Measurements from ENCODE around the gene EGLN2. TPM values are rescaled to one million over a fixed set of nuclear protein-coding genes. Genes with fewer than 3 reads are reported as not detected.

The EGLN2 gene
- total RNA-seq, 2 experiments from 2014 or later: 89.1 to 90.3 TPM

- ChIA-PET CTCF (interaction anchor here (1.4 to 1.8 kb wide), 5 partner anchors 10 to 44 kb away, joined by 3 to 32 read pairs (median 7); partner anchors contain the start of gene RAB4B), POLR2A (interaction anchor here (1.4 to 3.4 kb wide), 3 partner anchors 19 to 47 kb away, joined by 3 to 23 read pairs (median 8); partner anchors contain the start of genes ACTMAP and RAB4B)
- no peak for DNase-seq
- intact Hi-C loops (cut with micrococcal nuclease): no loop called here
- Mint-ChIP-seq H3K27me3 (no peaks in the 10 kb centered on the region), H3K4me1 (ENCODE audit: low read depth) (peaks cover 46% of the 10 kb centered on the region), H3K36me3 (peaks cover 22% of the 10 kb centered on the region), H3K4me3 (peak overlapping the region; percentile 91), H3K9me3 (no peaks in the 10 kb centered on the region), H3K27ac (peak overlapping the region; percentile 93)
Measured at GRCh38 chr19:40797166-40797962, 1.6 kb upstream of the EGLN2 start.

GRCh38 chr19:40797963-40798682 is 868 bp upstream of the EGLN2 start:
- Mint-ChIP-seq H3K27me3 (no peaks in the 10 kb centered on the region), H3K36me3 (peaks cover 22% of the 10 kb centered on the region), H3K27ac (peak overlapping the region; percentile 93), H3K9me3 (no peaks in the 10 kb centered on the region), H3K4me1 (ENCODE audit: low read depth) (peaks cover 46% of the 10 kb centered on the region), H3K4me3 (peak overlapping the region; percentile 91)
- intact Hi-C loops (cut with micrococcal nuclease): loop anchor here (1.0 kb wide), 3 partner anchors 20 to 82 kb away; partner anchors contain the start of genes COQ8B, RAB4B and SNRPA
- CTCF ChIA-PET: interaction anchor here (1.4 to 1.8 kb wide), 5 partner anchors 9 to 45 kb away, joined by 3 to 32 read pairs (median 7); partner anchors contain the start of gene RAB4B
- peak; percentile 81 for DNase-seq
- POLR2A ChIA-PET: interaction anchor here (0.7 to 3.4 kb wide), 4 partner anchors 20 to 48 kb away, joined by 3 to 23 read pairs (median 7); partner anchors contain the start of genes ACTMAP and RAB4B

GRCh38 chr19:40799558-40800338 is 757 bp downstream of the EGLN2 start:
- peak overlapping the region; percentile 92 for H3K4me3 Mint-ChIP-seq
- no peaks in the 10 kb centered on the region for H3K27me3 Mint-ChIP-seq
- H3K9me3 Mint-ChIP-seq: no peaks in the 10 kb centered on the region
- peaks cover 27% of the 10 kb centered on the region for H3K36me3 Mint-ChIP-seq
- DNase-seq: peak; percentile 55
- peak overlapping the region; percentile 89 for H3K27ac Mint-ChIP-seq
- POLR2A ChIA-PET: interaction anchor here (0.6 to 3.4 kb wide), 3 partner anchors 22 to 466 kb away, joined by 3 to 23 read pairs (median 3); partner anchors contain the start of gene RAB4B
- CTCF ChIA-PET: no interaction called here
- intact Hi-C loops (cut with micrococcal nuclease): loop anchor here (5.0 kb wide), 2 partner anchors 187 to 463 kb away; partner anchors contain the start of gene HNRNPUL1
- H3K4me1 Mint-ChIP-seq (ENCODE audit: low read depth): peaks cover 62% of the 10 kb centered on the region

GRCh38 chr19:40800339-40800996 is 1.5 kb downstream of the EGLN2 start:
- intact Hi-C loops (cut with micrococcal nuclease): loop anchor here (5.0 kb wide), 2 partner anchors 188 to 462 kb away; partner anchors contain the start of gene HNRNPUL1
- Mint-ChIP-seq H3K27me3 (no peaks in the 10 kb centered on the region), H3K27ac (peak overlapping the region; percentile 89), H3K9me3 (no peaks in the 10 kb centered on the region), H3K36me3 (peaks cover 31% of the 10 kb centered on the region), H3K4me3 (peak overlapping the region; percentile 92), H3K4me1 (ENCODE audit: low read depth) (peaks cover 69% of the 10 kb centered on the region)
- no peak for DNase-seq
- CTCF ChIA-PET: interaction anchor here (0.6 to 1.6 kb wide), 2 partner anchors 22 to 166 kb away, joined by 3 read pairs; partner anchors contain the start of gene RAB4B
- POLR2A ChIA-PET: interaction anchor here (0.7 to 3.4 kb wide), 2 partner anchors 22 to 426 kb away, joined by 3 to 23 read pairs; partner anchors contain the start of gene RAB4B

- H3K36me3 Mint-ChIP-seq: peaks cover 31% of the 10 kb centered on the region
- H3K4me3 Mint-ChIP-seq: peak overlapping the region; percentile 92
- ChIA-PET POLR2A (interaction anchor here (1.0 kb wide), 1 partner anchor 48 kb away, joined by 5 read pairs; no protein-coding TSS in a partner anchor), CTCF (interaction anchor here (1.0 to 1.6 kb wide), 2 partner anchors 19 to 167 kb away, joined by 3 read pairs; no protein-coding TSS in a partner anchor)
- intact Hi-C loops (cut with micrococcal nuclease): loop anchor here (5.0 kb wide), 2 partner anchors 189 to 461 kb away; partner anchors contain the start of gene HNRNPUL1
- H3K9me3 Mint-ChIP-seq: no peaks in the 10 kb centered on the region
- DNase-seq: no peak
- H3K27me3 Mint-ChIP-seq: no peaks in the 10 kb centered on the region
- H3K4me1 Mint-ChIP-seq (ENCODE audit: low read depth): peaks cover 75% of the 10 kb centered on the region
- H3K27ac Mint-ChIP-seq: peak overlapping the region; percentile 89
Measured at GRCh38 chr19:40800997-40801377, 2.0 kb downstream of the EGLN2 start.

GRCh38 chr19:40801426-40802299 is 2.7 kb downstream of the EGLN2 start:
- POLR2A ChIA-PET: interaction anchor here (1.0 kb wide), 1 partner anchor 49 kb away, joined by 5 read pairs; no protein-coding TSS in a partner anchor

GRCh38 chr19:40802300-40803169 is 3.5 kb downstream of the EGLN2 start:
- CTCF ChIA-PET: interaction anchor here (1.3 to 1.6 kb wide), 2 partner anchors 139 to 168 kb away, joined by 3 read pairs; no protein-coding TSS in a partner anchor
- peaks cover 86% of the 10 kb centered on the region for H3K4me1 Mint-ChIP-seq (ENCODE audit: low read depth)
- peak overlapping the region; percentile 76 for H3K4me3 Mint-ChIP-seq
- intact Hi-C loops (cut with micrococcal nuclease): loop anchor here (1.0 to 5.0 kb wide), 3 partner anchors 24 to 460 kb away; partner anchors contain the start of genes HNRNPUL1 and RAB4B
- POLR2A ChIA-PET: interaction anchor here (0.6 to 0.9 kb wide), 4 partner anchors 35 to 86 kb away, joined by 3 to 7 read pairs (median 3); partner anchors contain the start of genes COQ8B and ITPKC
- H3K9me3 Mint-ChIP-seq: no peaks in the 10 kb centered on the region
- DNase-seq: no peak
- H3K36me3 Mint-ChIP-seq: peaks cover 39% of the 10 kb centered on the region
- no peaks in the 10 kb centered on the region for H3K27me3 Mint-ChIP-seq
- H3K27ac Mint-ChIP-seq: peak overlapping the region; percentile 89

More at GRCh38 chr19:40801426-40802299, 2.7 kb downstream of the EGLN2 start:
- Mint-ChIP-seq H3K9me3 (no peaks in the 10 kb centered on the region), H3K36me3 (peaks cover 32% of the 10 kb centered on the region), H3K27me3 (no peaks in the 10 kb centered on the region), H3K4me1 (ENCODE audit: low read depth) (peaks cover 81% of the 10 kb centered on the region), H3K4me3 (peak overlapping the region; percentile 92), H3K27ac (peak overlapping the region; percentile 89)
- no peak for DNase-seq
- intact Hi-C loops (cut with micrococcal nuclease): loop anchor here (5.0 kb wide), 2 partner anchors 189 to 461 kb away; partner anchors contain the start of gene HNRNPUL1
- CTCF ChIA-PET: interaction anchor here (1.0 to 1.6 kb wide), 3 partner anchors 18 to 167 kb away, joined by 3 read pairs; no protein-coding TSS in a partner anchor

GRCh38 chr19:40803170-40803856 is 4.3 kb downstream of the EGLN2 start:
- Mint-ChIP-seq H3K4me3 (peak overlapping the region; percentile 76), H3K4me1 (ENCODE audit: low read depth) (peaks cover 84% of the 10 kb centered on the region), H3K27ac (peak overlapping the region; percentile 89), H3K36me3 (peaks cover 44% of the 10 kb centered on the region), H3K27me3 (no peaks in the 10 kb centered on the region), H3K9me3 (no peaks in the 10 kb centered on the region)
- CTCF ChIA-PET: no interaction called here
- no peak for DNase-seq
- POLR2A ChIA-PET: interaction anchor here (0.6 to 0.9 kb wide), 3 partner anchors 36 to 87 kb away, joined by 3 to 7 read pairs (median 3); partner anchors contain the start of genes COQ8B and ITPKC
- intact Hi-C loops (cut with micrococcal nuclease): loop anchor here (1.0 to 5.0 kb wide), 3 partner anchors 25 to 459 kb away; partner anchors contain the start of genes HNRNPUL1 and RAB4B

All from activated CD4-positive, alpha-beta memory T cell treated with anti-CD3 and anti-CD28 coated beads for 36 hours (primary cell).